ENCODE measurements around the gene JPT1.
A peak's percentile ranks its signal among the peaks of the same experiment; 100 is the strongest.
"Not testable (repeated sequence)": the region's sequence is repeated elsewhere in the genome, so short reads cannot be mapped to it uniquely, and the experiment has no call there.

JPT1 gene

GRCh38 chr17:75154195-75155106, at the start of gene JPT1:
Gene JPT1, minus strand, starts transcription at chr17:75154512. Its CDS starts 115 bp downstream, at chr17:75154397.
- DNase-seq: peak; percentile 88

- DNase-seq: no peak
Observed at GRCh38 chr17:75199886-75200618, 45.7 kb upstream of the JPT1 start.

GRCh38 chr17:75194879-75195278, 40.6 kb upstream of the JPT1 start:
- no peak for DNase-seq

- no peak for DNase-seq
Observed at GRCh38 chr17:75191584-75191983, 37.3 kb upstream of the JPT1 start.

DNA sequence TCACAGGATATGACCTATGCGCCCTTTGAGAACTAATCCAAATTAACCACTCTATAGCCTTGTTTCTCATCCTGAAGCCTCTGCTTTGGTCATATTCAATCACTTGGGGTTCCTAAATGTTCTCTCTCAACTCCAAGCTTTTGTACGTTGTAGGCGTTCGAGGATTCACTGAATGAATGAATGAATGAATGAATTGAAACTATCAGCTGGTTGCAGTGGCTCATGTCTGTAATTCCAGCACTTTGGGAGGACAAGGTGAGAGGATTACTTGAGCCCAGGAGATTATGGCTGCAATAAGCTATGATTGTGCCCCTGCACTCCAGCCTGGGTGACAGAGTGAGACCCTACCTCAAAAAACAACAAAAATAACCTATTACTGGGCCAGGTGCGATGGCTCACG, 34.3 kb upstream of the JPT1 start:
- no peak for DNase-seq

DNA sequence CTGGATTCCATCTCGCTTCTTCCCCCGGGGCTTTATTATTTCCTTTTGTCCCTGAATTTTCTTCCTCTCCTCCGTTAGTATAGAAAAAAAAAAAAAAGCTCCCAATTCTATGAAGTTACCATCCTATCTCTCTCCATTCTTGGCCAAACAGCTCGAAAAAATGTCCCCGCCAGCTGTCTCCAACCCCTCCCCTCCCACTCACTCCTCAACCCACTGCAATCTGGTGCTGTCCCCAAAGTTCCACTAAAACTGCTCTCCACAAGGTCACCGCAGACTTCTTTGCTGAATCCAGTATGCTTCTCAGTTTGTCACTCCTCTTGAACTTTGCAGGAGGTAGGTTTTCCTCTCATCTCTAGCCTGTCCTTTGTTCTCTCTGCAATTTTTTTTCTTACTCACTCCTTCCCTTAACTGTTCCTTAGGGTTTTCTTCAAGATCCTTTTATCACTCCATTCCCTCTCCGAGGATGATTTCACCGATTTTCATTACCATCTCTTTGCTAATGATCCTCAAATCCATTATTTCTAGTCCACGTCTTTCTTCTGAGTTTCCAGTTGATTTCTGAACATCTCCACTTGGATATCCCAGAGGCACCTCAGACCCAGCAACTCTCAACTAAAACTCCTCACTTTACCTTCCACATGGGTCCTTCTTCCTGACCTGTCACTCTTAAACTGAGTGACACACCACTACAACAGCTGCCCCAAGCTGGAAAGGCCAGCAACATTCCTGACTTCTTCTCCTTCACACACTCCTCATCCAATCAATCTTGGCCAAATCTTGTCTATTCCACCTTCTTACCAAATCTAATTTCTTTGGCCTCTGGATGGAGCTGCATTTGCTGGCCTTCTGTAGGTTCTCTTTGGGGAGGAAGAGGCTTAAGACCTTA, 29.9 kb upstream of the JPT1 start:
- no peak for DNase-seq

GRCh38 chr17:75182569-75183436, 28.5 kb upstream of the JPT1 start, which contains the start of gene SUMO2:
Gene SUMO2, minus strand, starts transcription at chr17:75182959. Its CDS starts 125 bp downstream, at chr17:75182834.
- peak; percentile 59 for DNase-seq

GRCh38 chr17:75182319-75182568, 27.9 kb upstream of the JPT1 start:
- DNase-seq: no peak

DNA sequence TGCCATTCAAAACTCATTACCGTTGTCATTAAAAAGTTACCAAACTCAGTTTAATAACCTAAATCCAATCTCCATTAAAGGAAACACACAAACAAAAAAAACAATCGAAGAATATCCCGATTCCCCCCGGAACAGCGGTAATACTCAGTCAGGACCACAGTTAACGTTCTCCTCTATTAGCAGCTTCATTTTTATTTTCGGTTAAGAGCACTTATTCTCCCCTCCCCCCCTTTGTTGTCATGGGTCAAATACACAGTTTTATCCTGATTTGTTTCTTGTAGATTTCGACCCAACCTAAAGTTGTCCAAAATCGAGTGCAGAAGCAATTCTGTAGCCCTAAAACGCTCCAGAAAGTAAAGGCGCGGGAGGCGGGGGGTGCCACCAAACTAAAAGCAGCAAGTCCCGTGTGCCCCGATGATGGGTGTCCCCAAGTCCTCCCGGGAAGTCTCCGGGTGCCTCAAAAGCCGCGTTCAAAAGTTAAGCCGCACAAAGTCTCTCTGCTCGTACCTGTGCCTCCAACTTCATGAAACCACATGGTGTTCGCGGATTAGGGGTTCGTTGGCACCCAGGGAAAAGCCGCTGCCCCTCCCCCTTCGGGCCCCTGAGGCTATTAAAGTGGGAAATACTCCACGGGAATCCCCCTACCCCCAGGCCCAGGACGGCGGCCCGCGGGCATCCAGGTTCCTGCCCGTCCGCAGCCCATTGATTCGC, 27.5 kb upstream of the JPT1 start:
- no peak for DNase-seq

- no peak for DNase-seq
Observed at GRCh38 chr17:75181110-75181509, 26.8 kb upstream of the JPT1 start.

DNA sequence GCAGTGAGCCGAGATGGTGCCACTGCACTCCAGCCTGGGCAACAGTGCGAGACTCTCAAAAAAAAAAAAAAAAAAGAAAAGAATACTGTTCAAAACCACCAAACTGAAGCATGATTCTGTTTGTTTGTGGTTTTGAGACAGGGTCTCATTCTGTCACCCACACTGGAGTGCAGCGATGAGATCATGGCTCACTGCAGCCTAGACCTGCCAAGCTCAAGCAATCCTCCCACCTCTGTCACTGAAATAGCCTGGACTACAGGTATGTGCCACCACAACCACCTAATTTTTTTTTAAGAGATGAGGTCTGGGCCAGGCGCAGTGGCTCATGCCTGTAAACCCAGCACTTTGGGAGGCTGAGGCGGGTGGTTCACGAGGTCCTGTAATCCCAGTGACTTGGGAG, 24.1 kb upstream of the JPT1 start:
- DNase-seq: no peak

- no peak for DNase-seq
Observed at GRCh38 chr17:75176625-75177024, 22.3 kb upstream of the JPT1 start.

DNA sequence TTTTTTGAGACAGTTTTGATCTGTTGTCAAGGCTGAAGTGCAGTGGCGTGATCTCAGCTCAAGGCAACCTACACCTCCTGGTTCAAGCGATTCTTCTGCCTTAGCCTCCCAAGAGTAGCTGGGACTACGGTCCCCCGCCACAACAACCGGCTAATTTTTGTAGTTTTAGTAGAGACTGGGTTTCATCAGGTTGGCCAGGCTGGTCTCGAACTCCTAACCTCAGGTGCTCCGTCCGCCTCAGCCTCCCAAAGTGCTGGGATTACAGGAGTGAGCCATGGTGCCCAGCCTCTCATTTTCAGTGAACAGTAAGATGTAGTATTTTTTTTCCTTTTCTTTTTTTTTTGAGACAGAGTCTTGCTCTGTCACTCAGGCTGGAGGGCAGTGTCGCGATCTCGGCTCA, 20.7 kb upstream of the JPT1 start:
- DNase-seq: no peak

- no peak for DNase-seq
Observed at GRCh38 chr17:75173526-75173925, 19.2 kb upstream of the JPT1 start.

- no peak for DNase-seq
Observed at GRCh38 chr17:75168998-75169397, 14.7 kb upstream of the JPT1 start.

DNA sequence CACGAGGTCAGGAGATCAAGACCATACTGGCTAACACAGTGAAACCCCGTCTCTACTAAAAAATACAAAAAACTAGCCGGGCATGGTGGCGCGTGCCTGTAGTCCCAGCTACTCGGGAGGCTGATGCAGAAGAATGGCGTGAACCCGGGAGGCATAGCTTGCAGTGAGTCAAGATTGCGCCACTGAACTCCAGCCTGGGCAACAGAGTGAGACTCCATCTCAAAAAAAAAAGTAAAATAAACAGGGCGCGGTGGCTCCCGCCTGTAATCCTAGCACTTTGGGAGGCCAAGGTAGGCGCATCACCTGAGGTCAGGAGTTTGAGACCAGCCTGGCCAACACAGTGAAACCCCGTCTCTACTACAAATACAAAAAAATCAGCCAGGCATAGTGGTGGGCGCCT, 10.3 kb upstream of the JPT1 start:
- DNase-seq: not testable (repeated sequence)

- DNase-seq: no peak
Observed at GRCh38 chr17:75163074-75163473, 8.8 kb upstream of the JPT1 start.

GRCh38 chr17:75160211-75160610, 5.9 kb upstream of the JPT1 start:
- no peak for DNase-seq

DNA sequence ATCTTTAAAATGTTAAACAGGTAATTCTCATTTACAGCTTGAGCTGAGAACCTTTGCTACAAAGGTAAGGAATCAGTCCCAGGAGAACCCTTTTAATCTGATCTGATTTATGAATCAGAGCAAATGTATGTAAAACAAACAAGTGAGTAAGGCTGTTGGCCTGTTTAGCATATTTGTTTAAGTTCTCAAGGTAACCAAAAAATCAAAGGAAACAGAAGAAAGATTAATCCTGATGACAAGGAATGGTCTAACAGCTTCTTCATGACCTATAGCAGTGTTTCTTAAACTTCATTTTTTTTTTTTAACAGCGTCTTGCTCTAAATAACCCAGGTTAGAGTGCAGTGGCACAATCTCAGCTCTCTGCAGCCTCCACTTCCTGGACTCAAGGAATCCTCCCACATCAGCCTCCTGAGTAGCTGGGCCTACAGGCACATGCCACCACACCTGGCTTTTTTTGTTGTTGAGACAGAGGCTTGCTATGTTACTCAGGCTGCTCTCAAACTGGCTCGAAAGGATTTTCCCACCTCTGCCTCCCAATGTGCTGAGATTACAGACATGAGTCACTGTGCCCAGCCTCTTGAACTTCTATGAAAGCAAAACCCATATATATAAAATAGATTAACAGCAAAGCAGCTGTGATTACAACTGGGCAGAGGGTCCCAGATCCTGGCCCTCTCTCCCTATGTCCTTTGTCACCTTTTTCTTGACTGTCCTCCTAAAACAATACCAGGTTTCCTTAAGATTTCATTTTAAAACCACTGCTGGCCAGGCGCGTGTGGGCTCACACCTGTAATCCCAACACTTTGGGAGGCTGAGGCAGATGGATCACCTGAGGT, 5.1 kb upstream of the JPT1 start:
- DNase-seq: no peak

GRCh38 chr17:75158480-75158879, 4.2 kb upstream of the JPT1 start:
- DNase-seq: not testable (repeated sequence)

DNA sequence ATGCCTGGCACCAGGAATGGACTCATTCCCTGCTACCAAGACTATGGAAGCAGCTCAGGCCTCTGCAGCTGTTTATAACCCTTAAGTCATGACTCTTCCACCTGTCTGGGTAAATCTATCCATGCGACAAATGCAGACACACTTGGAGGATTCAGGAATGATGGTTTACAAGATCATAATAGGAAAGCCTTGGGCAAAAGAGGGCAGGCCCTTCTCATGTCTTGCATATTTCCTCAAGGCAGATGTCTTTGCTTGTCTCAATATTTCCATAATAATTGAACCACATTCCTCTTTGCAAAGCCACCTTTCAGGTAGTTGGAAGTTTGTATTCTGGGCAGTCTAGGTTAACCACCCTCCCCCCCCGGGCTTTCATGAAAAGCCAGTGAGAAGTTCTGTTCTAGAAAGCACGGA, 884 bp upstream of the JPT1 start:
- no peak for DNase-seq

All from NCI-H187 treated with DMSO at 0.1 percent for 48 hours (cell line).